Endodermal cell (in vitro differentiated cells): ENCODE measurements around the gene DNM3. TPM values are rescaled to one million over a fixed set of nuclear protein-coding genes. Genes with fewer than 3 reads are reported as not detected.
"Not testable (repeated sequence)": the region's sequence is repeated elsewhere in the genome, so short reads cannot be mapped to it uniquely, and the experiment has no call there.

Source experiments
- DNase-seq: peaks from one replicate; pipeline ENCODE4 v3.0.0-alpha.2; 2017
- H3K27ac ChIP-seq: 2 replicates; pipeline ENCODE4 v1.5.1; 2013; ENCODE audit warnings: mild to moderate bottlenecking, low read depth, low read length, moderate library complexity
- H3K27me3 ChIP-seq: 2 replicates; pipeline ENCODE4 v1.6.1; 2013; ENCODE audit warnings: mild to moderate bottlenecking, low read length, moderate library complexity; ENCODE audit not compliant: insufficient read depth, control insufficient read depth, poor library complexity, severe bottlenecking
- H3K36me3 ChIP-seq: 2 replicates; pipeline ENCODE4 v1.7.0; 2013; ENCODE audit warnings: mild to moderate bottlenecking, low read length, moderate library complexity; ENCODE audit not compliant: control insufficient read depth, insufficient read depth
- H3K4me1 ChIP-seq: one replicate; pipeline ENCODE4 v1.7.0; 2013; ENCODE audit warnings: low read length; ENCODE audit not compliant: control insufficient read depth, insufficient read depth
- H3K4me3 ChIP-seq: 2 replicates; pipeline ENCODE4 v1.5.1; 2013; ENCODE audit warnings: mild to moderate bottlenecking, low read length, moderate library complexity
- H3K9ac ChIP-seq: 2 replicates; pipeline ENCODE4 v1.6.1; 2013; ENCODE audit warnings: mild to moderate bottlenecking, low read length, moderate library complexity; ENCODE audit not compliant: poor library complexity, severe bottlenecking; ENCODE audit errors: extremely low read depth
- H3K9me3 ChIP-seq: 2 replicates; pipeline ENCODE4 v1.6.1; 2013; ENCODE audit warnings: mild to moderate bottlenecking, low read length, moderate library complexity; ENCODE audit not compliant: control insufficient read depth
- H3K27ac Mint-ChIP-seq: 2 replicates; pipeline ENCODE4 v1.8.0; 2020; ENCODE audit warnings: mixed read lengths
- H3K27me3 Mint-ChIP-seq: 2 replicates; pipeline ENCODE4 v1.8.0; 2021; ENCODE audit warnings: mild to moderate bottlenecking, mixed read lengths; ENCODE audit not compliant: insufficient read depth
- H3K36me3 Mint-ChIP-seq: 2 replicates; pipeline ENCODE4 v1.8.0; 2020; ENCODE audit warnings: low read depth, mixed read lengths
- H3K4me1 Mint-ChIP-seq: 2 replicates; pipeline ENCODE4 v1.8.0; 2020; ENCODE audit warnings: mixed read lengths
- H3K4me3 Mint-ChIP-seq: 2 replicates; pipeline ENCODE4 v1.8.0; 2020; ENCODE audit warnings: mild to moderate bottlenecking, moderate library complexity, mixed read lengths
- H3K9me3 Mint-ChIP-seq: 2 replicates; pipeline ENCODE4 v1.8.0; 2020; ENCODE audit warnings: mild to moderate bottlenecking, mixed read lengths
- CTCF ChIP-seq: fragments of 200-600 bp; sonication (generic); conservative IDR thresholded peaks from 2 replicates; pipeline ENCODE4 v1.5.0; 2021; ENCODE audit warnings: antibody characterized with exemption, mild to moderate bottlenecking
- WGBS, 2 experiments: methylation state at CpG; one replicate each; pipeline versions ENCODE4 v1.1.5 to v1.1.7; 2013; ENCODE audit warnings: missing lambda C conversion rate in 2 of 2, mixed read lengths in 1 of 2; ENCODE audit not compliant: insufficient coverage in 1 of 2, insufficient read length in 1 of 2; 5-methylcytosine and 5-hydroxymethylcytosine counted together
- total RNA-seq, 2 donors: library from RNA; stranded (reverse); fragmentation: NEBNext Ultra II Directional in 1 of 2; extraction: Animal tissue kit (Norgen Biotek cat#: 25700) in 1 of 2; gene quantifications; 2 replicates in 1 of 2; 3 replicates in 1 of 2; pipeline ENCODE4 v1.2.1, GENCODE V29; 2021

The DNM3 gene
- total RNA-seq, 2 donors from 2014 or later = 0.53 to 1.8 TPM

- H3K9me3 Mint-ChIP-seq = no peaks in the 10 kb centered on the region
- no peaks in the 10 kb centered on the region for H3K4me1 ChIP-seq
Measured at GRCh38 chr1:172069534-172069933, 228.2 kb downstream of the DNM3 start.

GRCh38 chr1:172070055-172070454, 228.8 kb downstream of the DNM3 start:
- no peak overlapping the region for H3K4me3 ChIP-seq

More at GRCh38 chr1:172069534-172069933, 228.2 kb downstream of the DNM3 start:
- H3K36me3 ChIP-seq = no peaks in the 10 kb centered on the region
- 91% methylated on average over 2 of the region's 3 CpGs; no CpG with 5 or more reads in 1 of the 2 experiments for WGBS, 2 experiments
- H3K27me3 ChIP-seq = no peaks in the 10 kb centered on the region
- no peak overlapping the region for H3K27ac ChIP-seq
- no peaks in the 10 kb centered on the region for H3K4me1 Mint-ChIP-seq
- H3K4me3 ChIP-seq = no peak overlapping the region
- no peak overlapping the region for H3K9ac ChIP-seq
- DNase-seq = no peak
- no peak overlapping the region for H3K4me3 Mint-ChIP-seq
- no peak overlapping the region for H3K27ac Mint-ChIP-seq
- no peak for TF ChIP-seq CTCF
- H3K27me3 Mint-ChIP-seq = no peaks in the 10 kb centered on the region
- no peaks in the 10 kb centered on the region for H3K36me3 Mint-ChIP-seq
- no peaks in the 10 kb centered on the region for H3K9me3 ChIP-seq

GRCh38 chr1:172071746-172072145, 230.4 kb downstream of the DNM3 start:
- Mint-ChIP-seq H3K27ac (no peak overlapping the region), H3K36me3 (no peaks in the 10 kb centered on the region), H3K9me3 (no peaks in the 10 kb centered on the region), H3K27me3 (no peaks in the 10 kb centered on the region), H3K4me3 (no peak overlapping the region), H3K4me1 (no peaks in the 10 kb centered on the region)
- Histone ChIP-seq H3K9ac (no peak overlapping the region), H3K4me1 (no peaks in the 10 kb centered on the region), H3K36me3 (no peaks in the 10 kb centered on the region), H3K27me3 (no peaks in the 10 kb centered on the region), H3K9me3 (no peaks in the 10 kb centered on the region), H3K27ac (no peak overlapping the region), H3K4me3 (no peak overlapping the region)
- 78 to 100% methylated on average over 1 to 2 of the region's 2 CpGs for WGBS, 2 experiments
- DNase-seq = no peak
- TF ChIP-seq CTCF = no peak

More at GRCh38 chr1:172070055-172070454, 228.8 kb downstream of the DNM3 start:
- no peak overlapping the region for H3K27ac ChIP-seq
- no peaks in the 10 kb centered on the region for H3K36me3 Mint-ChIP-seq
- no peak for DNase-seq
- no peak overlapping the region for H3K4me3 Mint-ChIP-seq
- H3K4me1 Mint-ChIP-seq = no peaks in the 10 kb centered on the region
- no peak for TF ChIP-seq CTCF
- no peaks in the 10 kb centered on the region for H3K4me1 ChIP-seq
- H3K27me3 Mint-ChIP-seq = no peaks in the 10 kb centered on the region
- H3K9me3 Mint-ChIP-seq = no peaks in the 10 kb centered on the region
- H3K9ac ChIP-seq = no peak overlapping the region
- H3K27me3 ChIP-seq = no peaks in the 10 kb centered on the region
- H3K9me3 ChIP-seq = no peaks in the 10 kb centered on the region
- H3K36me3 ChIP-seq = no peaks in the 10 kb centered on the region
- H3K27ac Mint-ChIP-seq = no peak overlapping the region

- H3K36me3 ChIP-seq, H3K27ac Mint-ChIP-seq, DNase-seq, H3K4me3 Mint-ChIP-seq, H3K4me1 Mint-ChIP-seq, H3K9me3 ChIP-seq, H3K36me3 Mint-ChIP-seq, H3K4me3 ChIP-seq, H3K4me1 ChIP-seq, H3K9me3 Mint-ChIP-seq, H3K27ac ChIP-seq, H3K27me3 Mint-ChIP-seq, H3K9ac ChIP-seq, H3K27me3 ChIP-seq: not testable (repeated sequence)
- WGBS, 2 experiments = 90 to 93% methylated on average over 4 of the region's 4 CpGs
Measured at GRCh38 chr1:172079859-172080258, 238.6 kb downstream of the DNM3 start.
